GM12878 (cell line): ENCODE results near the gene BEST2. TPM values are rescaled to one million over a fixed set of nuclear protein-coding genes. Genes with fewer than 3 reads are reported as not detected.

Experiments
- ATAC-seq: fragments of 200-7000 bp; cut with Tn5 transposase; 3 replicates; pipeline ENCODE4 v1.9.1; 2020; ENCODE audit warnings: mild to moderate bottlenecking, moderate library complexity
- BruUV-seq: library from RNA; stranded (reverse); fragments of 400-500 nt; replicated peaks from 2 replicates; lab custom pipeline; 2021; lab: Mats Ljungman, UMichigan
- CTCF ChIA-PET: fragments of 300-600 bp; sonication (Branson Sonifier 250); formaldehyde crosslinking; extraction: SDS; loops from one replicate; lab custom pipeline; 2021; ENCODE audit warnings: inconsistent platforms; lab: Yijun Ruan, JAX
- POLR2A ChIA-PET: fragments of 350-600 bp; formaldehyde crosslinking; extraction: SDS; loops from one replicate; lab custom pipeline; 2021; ENCODE audit warnings: inconsistent platforms; lab: Charles Lee
- RAD21 ChIA-PET: fragments of 300-600 bp; sonication (Branson Sonifier 250); formaldehyde crosslinking; loops from one replicate; lab custom pipeline; 2023; ENCODE audit warnings: antibody characterized with exemption; ENCODE audit not compliant: unreplicated experiment; lab: Charles Lee
- SMC1A ChIA-PET: fragments of 300-600 bp; sonication (Branson Sonifier 250); formaldehyde crosslinking; loops from one replicate; lab custom pipeline; 2023; ENCODE audit not compliant: unreplicated experiment, uncharacterized antibody; lab: Charles Lee
- DNase-seq: peaks from one replicate; pipeline ENCODE4 v3.0.0-alpha.2; 2011; ENCODE audit warnings: low read depth, low spot score
- FAIRE-seq: peaks from 3 replicates; lab custom pipeline; 2011; peaks lifted over from hg19 to GRCh38; lab: Jason Lieb, UNC
- H2AFZ ChIP-seq: 2 replicates; pipeline ENCODE4 v1.6.0; 2011; ENCODE audit warnings: low read depth, low read length, control low read depth; ENCODE audit not compliant: control insufficient read depth
- H3K27ac ChIP-seq: 2 replicates; pipeline ENCODE4 v1.5.1; 2011; ENCODE audit warnings: control low read depth; ENCODE audit not compliant: control insufficient read depth, insufficient read depth
- H3K27me3 ChIP-seq, 2 experiments: replicated peaks in 1 of 2; 2 replicates each; pipeline versions ENCODE4 v1.6.0 to v1.6.1; 2011; ENCODE audit warnings: low read length in 1 of 2; ENCODE audit not compliant: control insufficient read depth in 2 of 2, insufficient read depth in 2 of 2
- H3K36me3 ChIP-seq, 2 experiments: 2 replicates each; pipeline ENCODE4 v1.5.1; 2011; ENCODE audit warnings: low read length in 1 of 2; ENCODE audit not compliant: control insufficient read depth in 2 of 2, insufficient read depth in 2 of 2
- H3K4me1 ChIP-seq: 2 replicates; pipeline ENCODE4 v1.6.1; 2011; ENCODE audit warnings: mild to moderate bottlenecking, low read length, moderate library complexity, mixed read lengths; ENCODE audit not compliant: control insufficient read depth, insufficient read depth
- H3K4me2 ChIP-seq: 2 replicates; pipeline ENCODE4 v1.6.0; 2011; ENCODE audit warnings: control low read depth; ENCODE audit not compliant: control insufficient read depth, insufficient read depth
- H3K4me3 ChIP-seq: fragments of 200-600 bp; sonication (generic); 2 replicates; pipeline ENCODE4 v1.5.1; 2016
- H3K79me2 ChIP-seq: 2 replicates; pipeline ENCODE4 v1.6.0; 2011; ENCODE audit warnings: low read length; ENCODE audit not compliant: control insufficient read depth, insufficient read depth
- H3K9ac ChIP-seq: 2 replicates; pipeline ENCODE4 v1.8.0; 2011; ENCODE audit warnings: low read length, control low read depth, mixed read lengths; ENCODE audit not compliant: control insufficient read depth, insufficient read depth
- H3K9me3 ChIP-seq: replicated peaks from 3 replicates; pipeline ENCODE4 v1.5.1; 2011; ENCODE audit warnings: mild to moderate bottlenecking, low read length; ENCODE audit not compliant: control insufficient read depth, insufficient read depth
- H4K20me1 ChIP-seq: 2 replicates; pipeline ENCODE4 v1.6.0; 2011; ENCODE audit not compliant: control insufficient read depth, insufficient read depth
- KDM1A ChIP-seq: fragments of 200-600 bp; sonication (generic); IDR thresholded peaks from 2 replicates; pipeline ENCODE4 v1.6.1; 2016; ENCODE audit warnings: borderline replicate concordance
- MEF2A ChIP-seq: IDR thresholded peaks from 2 replicates; pipeline ENCODE4 v1.6.1; 2011; ENCODE audit warnings: low read depth, mild to moderate bottlenecking, low read length, moderate library complexity; ENCODE audit not compliant: insufficient read depth
- TARDBP ChIP-seq: IDR thresholded peaks from 2 replicates; pipeline ENCODE4 v1.6.1; 2016; ENCODE audit warnings: borderline replicate concordance
- whole genome bisulfite sequencing: methylation state at CpG from one replicate; pipeline ENCODE4 v1.1.6; 2016; ENCODE audit warnings: low lambda C conversion rate; ENCODE audit not compliant: insufficient replicate concordance, insufficient coverage; ENCODE audit errors: missing lambda C conversion rate; 5-methylcytosine and 5-hydroxymethylcytosine counted together
- in situ Hi-C: fragments of 300-500 bp; cut with MboI; formaldehyde crosslinking; loops from 9 replicates; pipeline ENCODE4 v1.14.3; 2018; ENCODE audit warnings: mixed read lengths
- intact Hi-C: fragments of 100-400 bp; cut with micrococcal nuclease; formaldehyde crosslinking; loops from one replicate; pipeline ENCODE4 v1.14.2; 2022; ENCODE audit not compliant: unreplicated experiment
- polyA plus RNA-seq, 11 experiments: library from polyadenylated mRNA; depleted of rRNA in 4 of 11; unstranded in 6 of 11; stranded (reverse) in 5 of 11; fragments of >200 nt; fragmentation: Nextera tagmentation in 4 of 11; fragmentation: Illumina TruSeq in 1 of 11; extraction: Ambion mirVana in 4 of 11; extraction: Trizol in 1 of 11; gene quantifications; 1 replicate in 1 of 11; 2 replicates in 10 of 11; pipeline versions ENCODE4 v1.2.1 to v1.2.3, GENCODE V29; 2011 to 2016; ENCODE audit warnings: inconsistent platforms in 2 of 11, missing spikeins in 2 of 11, low read depth in 1 of 11
- total RNA-seq, 4 experiments: library from RNA; depleted of rRNA in 3 of 4; stranded (reverse); fragments of >200 nt in 3 of 4; fragmentation: Illumina TruSeq in 1 of 4; extraction: Trizol in 1 of 4; gene quantifications; 2 replicates each; pipeline versions ENCODE4 v1.2.1 to v1.2.3, GENCODE V29; 2013 to 2021
- TF ChIP-seq, protein P1 (sequence below), 3 experiments: IDR thresholded peaks in 2 of 3; conservative IDR thresholded peaks in 1 of 3; 2 replicates each; pipeline ENCODE4 v1.5.1; 2011; ENCODE audit warnings: low read depth in 3 of 3, low read length in 3 of 3, mild to moderate bottlenecking in 3 of 3, control low read depth in 2 of 3, moderate library complexity in 2 of 3, inconsistent platforms in 1 of 3, mixed read lengths in 1 of 3; ENCODE audit not compliant: control insufficient read depth in 2 of 3, insufficient read depth in 1 of 3; ENCODE audit errors: extremely low read depth in 1 of 3
- TF ChIP-seq, protein P2 (sequence below): IDR thresholded peaks from 2 replicates; pipeline ENCODE4 v1.6.1; 2011; ENCODE audit warnings: borderline replicate concordance, low read depth, mild to moderate bottlenecking, moderate library complexity, low read length; ENCODE audit not compliant: insufficient read depth, poor library complexity, severe bottlenecking

The BEST2 gene
- total and polyA plus RNA-seq, 10 of the 15 experiments (the other 5 are each of a cell fraction or from before 2014, with no cell fraction given): not detected

- Histone ChIP-seq H3K79me2 (peaks cover 20% of the 10 kb centered on the region), H3K27me3 (no peaks in the 10 kb centered on the region), H3K4me3 (no peak overlapping the region), H3K4me1 (peaks cover 19% of the 10 kb centered on the region), H2AFZ (no peak overlapping the region), H3K9ac (no peak overlapping the region), H3K27ac (no peak overlapping the region), H3K9me3 (no peaks in the 10 kb centered on the region), H3K36me3 (peaks cover 0 to 1% of the 10 kb centered on the region in 2 experiments; a peak in 3 of 4 replicates), H4K20me1 (no peaks in the 10 kb centered on the region), H3K4me2 (no peak overlapping the region)
- ATAC-seq (no peak), DNase-seq (no peak), FAIRE-seq (no peak)
- CTCF ChIA-PET: interaction anchor here (1.1 to 12.9 kb wide), 3 partner anchors 26 to 41 kb away, joined by 3 to 426 read pairs (median 18); no protein-coding TSS in a partner anchor
- 71% methylated on average over 19 of the region's 26 CpGs for WGBS
- no TSS peak for BruUV-seq
- intact Hi-C loops: no loop called here
- RAD21 ChIA-PET: no interaction called here
- in situ Hi-C loops: no loop called here
- TF ChIP-seq, protein P1, sequence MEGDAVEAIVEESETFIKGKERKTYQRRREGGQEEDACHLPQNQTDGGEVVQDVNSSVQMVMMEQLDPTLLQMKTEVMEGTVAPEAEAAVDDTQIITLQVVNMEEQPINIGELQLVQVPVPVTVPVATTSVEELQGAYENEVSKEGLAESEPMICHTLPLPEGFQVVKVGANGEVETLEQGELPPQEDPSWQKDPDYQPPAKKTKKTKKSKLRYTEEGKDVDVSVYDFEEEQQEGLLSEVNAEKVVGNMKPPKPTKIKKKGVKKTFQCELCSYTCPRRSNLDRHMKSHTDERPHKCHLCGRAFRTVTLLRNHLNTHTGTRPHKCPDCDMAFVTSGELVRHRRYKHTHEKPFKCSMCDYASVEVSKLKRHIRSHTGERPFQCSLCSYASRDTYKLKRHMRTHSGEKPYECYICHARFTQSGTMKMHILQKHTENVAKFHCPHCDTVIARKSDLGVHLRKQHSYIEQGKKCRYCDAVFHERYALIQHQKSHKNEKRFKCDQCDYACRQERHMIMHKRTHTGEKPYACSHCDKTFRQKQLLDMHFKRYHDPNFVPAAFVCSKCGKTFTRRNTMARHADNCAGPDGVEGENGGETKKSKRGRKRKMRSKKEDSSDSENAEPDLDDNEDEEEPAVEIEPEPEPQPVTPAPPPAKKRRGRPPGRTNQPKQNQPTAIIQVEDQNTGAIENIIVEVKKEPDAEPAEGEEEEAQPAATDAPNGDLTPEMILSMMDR (IDR thresholded peaks at IDR 0.05 in 2 of 3, conservative IDR thresholded peaks at IDR 0.05 in 1 of 3; ENCODE audit: control insufficient read depth in 2 of 3, extremely low read depth in 1 of 3, insufficient read depth in 1 of 3, low read depth in 3 of 3, low read length in 3 of 3): no peak
- TF ChIP-seq, protein P2, sequence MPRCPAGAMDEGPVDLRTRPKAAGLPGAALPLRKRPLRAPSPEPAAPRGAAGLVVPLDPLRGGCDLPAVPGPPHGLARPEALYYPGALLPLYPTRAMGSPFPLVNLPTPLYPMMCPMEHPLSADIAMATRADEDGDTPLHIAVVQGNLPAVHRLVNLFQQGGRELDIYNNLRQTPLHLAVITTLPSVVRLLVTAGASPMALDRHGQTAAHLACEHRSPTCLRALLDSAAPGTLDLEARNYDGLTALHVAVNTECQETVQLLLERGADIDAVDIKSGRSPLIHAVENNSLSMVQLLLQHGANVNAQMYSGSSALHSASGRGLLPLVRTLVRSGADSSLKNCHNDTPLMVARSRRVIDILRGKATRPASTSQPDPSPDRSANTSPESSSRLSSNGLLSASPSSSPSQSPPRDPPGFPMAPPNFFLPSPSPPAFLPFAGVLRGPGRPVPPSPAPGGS: no peak
- TF ChIP-seq MEF2A (no peak), TARDBP (no peak), KDM1A (no peak)
- SMC1A ChIA-PET: interaction anchor here (0.9 kb wide), 1 partner anchor 42 kb away, joined by 3 read pairs; no protein-coding TSS in a partner anchor
- POLR2A ChIA-PET: interaction anchor here (0.7 to 0.9 kb wide), 2 partner anchors 9 to 1918 kb away, joined by 5 read pairs; no protein-coding TSS in a partner anchor
These were observed 52.5 kb downstream of the BEST2 start for GRCh38 chr19:12804051-12804450.
